H1 (cell line): Measurements from ENCODE around the gene PPP1R7.

Experiments
- ATF2 ChIP-seq: IDR thresholded peaks from 2 replicates; pipeline ENCODE4 v1.6.1; 2012; ENCODE audit warnings: low read length, inconsistent platforms
- BCL11A ChIP-seq, 2 experiments: IDR thresholded peaks; one replicate each; pipeline ENCODE4 v1.6.1; 2011; ENCODE audit warnings: low read depth in 2 of 2, low read length in 2 of 2, mild to moderate bottlenecking in 2 of 2
- CEBPB ChIP-seq: IDR thresholded peaks from 2 replicates; pipeline ENCODE4 v1.6.1; 2012; ENCODE audit warnings: low read depth, low read length
- CHD1 ChIP-seq: IDR thresholded peaks from 2 replicates; pipeline ENCODE4 v1.6.1; 2012; ENCODE audit warnings: low read depth, low read length, improper control_type of control experiment
- CREB1 ChIP-seq: IDR thresholded peaks from 2 replicates; pipeline ENCODE4 v1.6.1; 2012; ENCODE audit warnings: inconsistent platforms
- CTCF ChIP-seq, 3 experiments: IDR thresholded peaks; 1 replicate in 2 of 3; 2 replicates in 1 of 3; pipeline versions ENCODE4 v1.5.1 to v1.6.1; 2011; ENCODE audit warnings: low read length in 3 of 3, mild to moderate bottlenecking in 3 of 3, inconsistent platforms in 2 of 3, low read depth in 1 of 3, moderate library complexity in 1 of 3; ENCODE audit not compliant: insufficient read depth in 1 of 3; ENCODE audit errors: control extremely low read depth in 1 of 3
- EZH2 ChIP-seq: fragments of 200-600 bp; sonication (generic); IDR thresholded peaks from 2 replicates; pipeline ENCODE4 v1.7.1; 2012; ENCODE audit warnings: low read depth, mild to moderate bottlenecking, moderate library complexity, low read length, inconsistent platforms; ENCODE audit not compliant: severe bottlenecking
- MAFK ChIP-seq: IDR thresholded peaks from 2 replicates; pipeline ENCODE4 v1.6.1; 2012; ENCODE audit warnings: low read depth, mild to moderate bottlenecking, improper control_type of control experiment, low read length
- POLR2A ChIP-seq, 2 experiments: IDR thresholded peaks; 1 replicate in 1 of 2; 2 replicates in 1 of 2; pipeline ENCODE4 v1.6.1; 2011; ENCODE audit warnings: low read depth in 2 of 2, low read length in 2 of 2, mild to moderate bottlenecking in 2 of 2; ENCODE audit errors: control extremely low read depth in 1 of 2
- POLR2AphosphoS5 ChIP-seq: IDR thresholded peaks from 2 replicates; pipeline ENCODE4 v1.6.1; 2011; ENCODE audit warnings: low read depth, low read length
- RAD21 ChIP-seq, 2 experiments: IDR thresholded peaks in 1 of 2; conservative IDR thresholded peaks in 1 of 2; 2 replicates each; pipeline ENCODE4 v1.6.1; 2011; ENCODE audit warnings: low read depth in 2 of 2, low read length in 2 of 2, improper control_type of control experiment in 1 of 2, inconsistent platforms in 1 of 2, mild to moderate bottlenecking in 1 of 2, moderate library complexity in 1 of 2
- TAF7 ChIP-seq: optimal IDR thresholded peaks from 2 replicates; pipeline ENCODE3; 2011; ENCODE audit warnings: low read depth, mild to moderate bottlenecking, inconsistent platforms, low read length, moderate library complexity, borderline replicate concordance
- TCF12 ChIP-seq: IDR thresholded peaks from 2 replicates; pipeline ENCODE4 v1.6.1; 2011; ENCODE audit warnings: low read depth, mild to moderate bottlenecking, low read length
- YY1 ChIP-seq: IDR thresholded peaks from 2 replicates; pipeline ENCODE4 v1.6.1; 2011; ENCODE audit warnings: low read depth, mild to moderate bottlenecking, low read length

DNA sequence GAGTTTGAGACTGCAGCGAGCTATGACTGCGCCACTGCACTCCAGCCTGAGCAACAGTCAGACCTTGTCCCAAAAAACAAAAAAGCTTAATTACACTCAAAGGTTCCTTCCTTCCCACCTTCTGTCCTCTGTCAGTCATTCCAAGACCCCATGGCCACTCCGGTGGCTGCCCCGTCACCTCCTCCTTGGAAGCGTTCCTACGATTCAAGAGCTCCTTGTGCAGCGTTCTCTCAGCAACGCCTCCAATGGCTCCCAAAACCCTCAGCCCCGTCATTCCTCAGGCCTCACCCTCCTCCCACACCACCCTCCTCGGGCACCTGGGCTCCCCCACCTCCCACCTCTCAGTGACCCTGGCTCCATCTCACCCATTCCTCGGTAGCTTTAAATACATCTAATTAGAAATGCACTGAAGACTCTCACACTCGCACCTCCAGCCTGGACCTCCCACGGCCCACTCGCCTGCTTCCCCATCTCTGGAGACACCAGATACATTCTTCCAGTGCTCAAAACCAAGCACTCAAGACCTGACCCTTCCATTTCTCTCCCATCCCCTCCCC, 9.0 kb upstream of the PPP1R7 start:
- TF ChIP-seq CREB1 (no peak), TCF12 (no peak), CTCF (IDR thresholded peaks at IDR 0.05; ENCODE audit: control extremely low read depth in 1 of 3, insufficient read depth in 1 of 3, low read depth in 1 of 3, low read length in 3 of 3) (no peak), MAFK (no peak), CEBPB (no peak), POLR2A (IDR thresholded peaks at IDR 0.05; ENCODE audit: control extremely low read depth in 1 of 2, low read depth in 2 of 2, low read length in 2 of 2) (no peak), CHD1 (no peak), RAD21 (IDR thresholded peaks at IDR 0.05 in 1 of 2, conservative IDR thresholded peaks at IDR 0.05 in 1 of 2; ENCODE audit: low read depth in 2 of 2, low read length in 2 of 2) (no peak), YY1 (no peak), POLR2AphosphoS5 (no peak), EZH2 (no peak), ATF2 (no peak), TAF7 (no peak), BCL11A (IDR thresholded peaks at IDR 0.05; ENCODE audit: low read depth in 2 of 2, low read length in 2 of 2) (no peak)
